Tibial nerve (tissue), 4 donors: Measurements from ENCODE around the gene CLCF1. TPM values are rescaled to one million over a fixed set of nuclear protein-coding genes. Genes with fewer than 3 reads are reported as not detected.
A peak's percentile ranks its signal among the peaks of the same experiment; 100 is the strongest.

Experiments used
- DNase-seq, 2 donors: peaks; one replicate each; pipeline ENCODE4 v3.0.0-alpha.2; 2019; ENCODE audit warnings: low spot score in 2 of 2
- H3K27ac ChIP-seq, 4 donors: fragments of 200-600 bp; sonication (generic) in 3 of 4; one replicate each; pipeline ENCODE4 v1.5.1; 2017 to 2019; ENCODE audit warnings: mild to moderate bottlenecking in 1 of 4
- H3K27me3 ChIP-seq, 2 donors: fragments of 200-600 bp; sonication (generic) in 1 of 2; one replicate each; pipeline versions ENCODE4 v1.5.1 to v1.6.0; 2017 to 2019
- H3K36me3 ChIP-seq, 3 donors: fragments of 200-600 bp; sonication (generic); one replicate each; pipeline ENCODE4 v1.5.1; 2018 to 2019
- H3K4me1 ChIP-seq, 4 donors: fragments of 200-600 bp; sonication (generic) in 3 of 4; one replicate each; pipeline ENCODE4 v1.5.1; 2017 to 2019
- H3K4me3 ChIP-seq, 4 donors: fragments of 200-600 bp; sonication (generic) in 3 of 4; one replicate each; pipeline ENCODE4 v1.5.1; 2017 to 2019; ENCODE audit warnings: mild to moderate bottlenecking in 1 of 4, moderate library complexity in 1 of 4
- H3K9me3 ChIP-seq, 4 donors: fragments of 200-600 bp; sonication (generic) in 3 of 4; one replicate each; pipeline ENCODE4 v1.5.1; 2017 to 2019
- EP300 ChIP-seq, 2 donors: sonication (generic); formaldehyde crosslinking; IDR thresholded peaks; one replicate each; pipeline ENCODE4 v1.6.1; 2017; ENCODE audit warnings: antibody characterized with exemption in 2 of 2, mild to moderate bottlenecking in 1 of 2
- POLR2A ChIP-seq, 2 donors: fragments of 450-650 bp; IDR thresholded peaks; one replicate each; pipeline ENCODE4 v1.6.1; 2017; ENCODE audit warnings: antibody characterized with exemption in 2 of 2, mild to moderate bottlenecking in 2 of 2, moderate library complexity in 2 of 2
- WGBS, 2 donors: methylation state at CpG; one replicate each; pipeline ENCODE4 v1.1.5; 2018; 5-methylcytosine and 5-hydroxymethylcytosine counted together
- total RNA-seq, 4 donors: library from RNA; depleted of rRNA; stranded (reverse); fragments of >200 nt; gene quantifications; one replicate each; pipeline ENCODE4 v1.1.0, GENCODE V29; 2016
- TF ChIP-seq, protein P1 (sequence below), 5 experiments: fragments of 200-600 bp in 3 of 5; fragments of 450-650 bp in 2 of 5; sonication (generic) in 3 of 5; IDR thresholded peaks; one replicate each; pipeline ENCODE4 v1.5.1; 2016 to 2019; ENCODE audit warnings: antibody characterized with exemption in 5 of 5, mild to moderate bottlenecking in 3 of 5, moderate library complexity in 2 of 5

Gene CLCF1
- total RNA-seq, 4 donors from 2014 or later = 3.7 to 23.1 (median 5.9) TPM

DNA sequence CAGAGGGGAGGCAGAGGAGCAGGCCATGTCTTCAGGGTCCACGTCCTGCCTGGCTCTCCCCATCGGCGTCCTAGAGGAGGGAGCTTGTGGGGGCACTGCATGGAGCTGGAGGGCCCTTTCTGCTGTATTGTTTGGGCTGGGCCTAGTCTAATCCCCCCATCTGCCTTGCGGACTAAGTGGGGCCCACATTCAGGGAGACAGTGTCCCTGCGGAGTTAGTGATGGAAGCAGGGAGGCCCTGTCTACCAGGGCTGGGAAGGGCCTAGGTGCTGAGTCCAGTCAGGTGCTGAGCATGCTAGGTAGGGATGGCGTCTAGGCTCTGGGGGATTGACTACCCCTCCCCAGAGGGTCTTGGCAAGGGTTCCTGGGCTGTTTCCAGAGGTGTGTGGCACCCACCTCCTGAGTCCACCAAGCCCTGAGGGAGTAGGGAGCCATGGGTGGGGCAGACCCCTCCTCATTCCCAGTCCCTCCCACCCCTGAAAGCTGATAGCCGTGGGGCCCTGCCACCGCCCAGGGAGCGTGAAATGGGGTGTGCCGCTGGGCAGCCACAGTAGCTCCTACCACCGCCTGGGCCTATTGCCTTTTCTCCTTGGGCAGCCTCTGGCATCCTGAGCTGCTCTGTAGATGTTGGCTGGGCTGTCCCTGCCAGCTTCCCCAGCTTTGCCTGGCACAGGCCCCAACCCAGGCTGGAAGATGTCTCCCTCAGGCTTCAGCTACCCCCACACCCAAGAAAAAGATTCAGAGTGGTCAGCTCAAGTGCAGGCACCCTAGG lies 18.2 kb downstream of the CLCF1 start:
- Histone ChIP-seq H3K27ac (peak overlapping the region; percentile 94 to 99 (median 98)), H3K36me3 (no peaks in the 10 kb centered on the region), H3K27me3 (no peaks in the 10 kb centered on the region), H3K4me1 (peaks cover 4 to 84% (median 79%) of the 10 kb centered on the region in 4 donors), H3K4me3 (no peak overlapping the region), H3K9me3 (no peaks in the 10 kb centered on the region)
- DNase-seq = no peak
- TF ChIP-seq, protein P1, sequence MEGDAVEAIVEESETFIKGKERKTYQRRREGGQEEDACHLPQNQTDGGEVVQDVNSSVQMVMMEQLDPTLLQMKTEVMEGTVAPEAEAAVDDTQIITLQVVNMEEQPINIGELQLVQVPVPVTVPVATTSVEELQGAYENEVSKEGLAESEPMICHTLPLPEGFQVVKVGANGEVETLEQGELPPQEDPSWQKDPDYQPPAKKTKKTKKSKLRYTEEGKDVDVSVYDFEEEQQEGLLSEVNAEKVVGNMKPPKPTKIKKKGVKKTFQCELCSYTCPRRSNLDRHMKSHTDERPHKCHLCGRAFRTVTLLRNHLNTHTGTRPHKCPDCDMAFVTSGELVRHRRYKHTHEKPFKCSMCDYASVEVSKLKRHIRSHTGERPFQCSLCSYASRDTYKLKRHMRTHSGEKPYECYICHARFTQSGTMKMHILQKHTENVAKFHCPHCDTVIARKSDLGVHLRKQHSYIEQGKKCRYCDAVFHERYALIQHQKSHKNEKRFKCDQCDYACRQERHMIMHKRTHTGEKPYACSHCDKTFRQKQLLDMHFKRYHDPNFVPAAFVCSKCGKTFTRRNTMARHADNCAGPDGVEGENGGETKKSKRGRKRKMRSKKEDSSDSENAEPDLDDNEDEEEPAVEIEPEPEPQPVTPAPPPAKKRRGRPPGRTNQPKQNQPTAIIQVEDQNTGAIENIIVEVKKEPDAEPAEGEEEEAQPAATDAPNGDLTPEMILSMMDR (IDR thresholded peaks at IDR 0.05) = no peak
- TF ChIP-seq EP300 (IDR thresholded peaks at IDR 0.05) (no peak), POLR2A (IDR thresholded peaks at IDR 0.05) (no peak)
- 73 to 79% methylated on average over 4 to 11 of the region's 11 CpGs for WGBS, 2 donors

DNA sequence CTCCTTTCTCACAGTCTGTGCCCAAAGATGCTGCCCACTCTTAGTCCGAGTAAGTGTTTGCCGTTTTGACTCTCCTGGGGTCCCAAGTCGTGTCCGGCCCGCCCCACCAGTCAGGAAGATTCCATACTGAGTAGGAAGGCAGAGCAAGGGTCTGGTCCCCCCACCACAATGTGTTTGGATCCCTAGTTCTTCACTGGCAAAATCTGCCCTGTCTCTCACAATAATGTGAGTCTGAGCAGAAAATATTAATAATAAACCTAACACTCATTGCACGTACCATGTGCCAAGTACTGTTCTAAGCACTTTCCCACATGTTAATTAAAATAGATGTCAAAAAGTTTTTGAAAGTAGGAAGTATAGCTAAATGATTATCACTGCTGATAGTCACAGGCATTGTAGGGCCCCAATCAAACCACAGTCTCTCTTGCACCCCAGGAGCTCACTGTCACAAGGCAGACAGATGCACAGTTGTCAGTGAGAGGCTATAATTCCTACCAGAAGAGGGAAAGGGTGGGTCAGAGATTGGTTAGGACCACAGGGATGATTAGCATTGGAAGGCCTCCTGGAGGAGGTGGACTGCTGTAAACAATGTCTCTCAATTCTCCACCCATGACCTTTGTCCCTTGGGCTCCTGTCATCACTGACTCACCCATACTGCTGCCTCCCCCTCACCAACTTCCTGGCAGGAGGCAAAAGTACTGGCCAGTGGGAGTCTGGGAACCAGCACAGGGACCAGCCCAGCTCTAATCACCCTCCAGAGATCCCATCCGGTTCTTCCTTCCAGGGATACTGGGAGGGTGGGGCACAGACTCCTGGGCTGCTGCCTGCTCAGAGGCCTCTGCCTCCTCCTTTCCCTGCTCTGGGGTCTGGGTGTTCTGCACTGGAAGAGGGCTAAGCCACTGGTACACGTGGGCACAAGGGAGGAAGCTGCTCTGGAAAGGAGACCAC lies 19.0 kb downstream of the CLCF1 start:
- TF ChIP-seq, protein P1 (IDR thresholded peaks at IDR 0.05) = peak in 2 of 5 experiments; percentile 6 to 39
- peak; percentile 24 to 70 for TF ChIP-seq EP300 (IDR thresholded peaks at IDR 0.05)
- no peak for TF ChIP-seq POLR2A (IDR thresholded peaks at IDR 0.05)
- peaks cover 4 to 86% (median 75%) of the 10 kb centered on the region in 4 donors for H3K4me1 ChIP-seq
- no peaks in the 10 kb centered on the region for H3K36me3 ChIP-seq
- H3K4me3 ChIP-seq = peak overlapping the region; percentile 46 to 84 (median 65)
- H3K27me3 ChIP-seq = no peaks in the 10 kb centered on the region
- WGBS, 2 donors = 16 to 22% methylated on average over 8 of the region's 8 CpGs
- H3K9me3 ChIP-seq = no peaks in the 10 kb centered on the region
- DNase-seq = no peak
- H3K27ac ChIP-seq = peak overlapping the region; percentile 94 to 99 (median 98)

DNA sequence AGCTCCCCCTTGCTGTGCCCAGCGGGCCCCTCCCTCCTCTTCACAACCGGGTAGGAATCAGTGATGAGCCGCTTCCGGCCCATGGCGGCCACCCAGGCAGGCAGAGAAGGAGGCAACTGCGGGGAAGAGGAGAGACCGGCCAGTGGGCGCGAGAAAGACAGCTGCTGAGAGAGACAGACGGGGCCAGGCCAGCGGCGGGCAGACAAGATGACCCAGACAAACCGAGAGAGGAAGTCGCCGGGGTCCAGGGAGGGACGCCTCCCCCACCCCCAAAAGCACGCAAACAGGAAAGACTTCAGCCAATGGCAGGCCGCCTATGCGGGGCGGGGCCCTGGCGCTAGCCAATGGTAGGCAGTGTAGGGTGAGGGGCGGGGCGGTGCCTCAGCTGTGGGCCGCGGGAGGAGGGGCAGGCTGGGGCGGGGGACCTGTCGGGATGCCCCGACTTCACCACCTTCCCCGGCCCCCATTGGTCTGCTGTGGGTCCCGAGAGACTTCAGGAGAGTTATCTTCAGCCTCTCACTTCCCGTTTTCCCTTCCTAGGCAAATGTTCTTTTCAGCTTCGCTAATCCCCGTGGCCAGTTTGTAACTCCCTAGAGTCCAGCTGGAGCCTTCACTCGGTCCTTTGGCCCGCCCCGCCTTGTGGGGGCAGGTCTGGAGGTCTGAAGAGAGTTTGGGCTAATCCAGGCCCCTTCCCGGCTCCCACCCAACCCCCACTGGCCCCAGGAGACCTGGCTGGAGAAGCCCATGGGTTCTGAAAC lies 19.9 kb downstream of the CLCF1 start, which contains the start of gene POLD4:
TSS of gene POLD4 (minus strand) at position 230 of the 758 bp plus-strand sequence. CDS start at position 83, 147 bp downstream.
- Histone ChIP-seq H3K27ac (peak within 1 kb of the TSS; percentile 94 to 99 (median 98)), H3K36me3 (no peaks in the 10 kb centered on the region), H3K4me3 (peak within 1 kb of the TSS; percentile 46 to 84 (median 65)), H3K27me3 (no peaks in the 10 kb centered on the region), H3K9me3 (no peaks in the 10 kb centered on the region), H3K4me1 (peaks cover 4 to 84% (median 67%) of the 10 kb centered on the region in 4 donors)
- TF ChIP-seq POLR2A (IDR thresholded peaks at IDR 0.05) (peak; percentile 83 to 90), EP300 (IDR thresholded peaks at IDR 0.05) (peak; percentile 92 to 96)
- TF ChIP-seq, protein P1 (IDR thresholded peaks at IDR 0.05) = peak in 2 of 5 experiments; percentile 8 to 47
- peak; percentile 98 to 99 for DNase-seq
- WGBS, 2 donors = 0 to 1% methylated on average over 29 to 32 of the region's 37 CpGs

DNA sequence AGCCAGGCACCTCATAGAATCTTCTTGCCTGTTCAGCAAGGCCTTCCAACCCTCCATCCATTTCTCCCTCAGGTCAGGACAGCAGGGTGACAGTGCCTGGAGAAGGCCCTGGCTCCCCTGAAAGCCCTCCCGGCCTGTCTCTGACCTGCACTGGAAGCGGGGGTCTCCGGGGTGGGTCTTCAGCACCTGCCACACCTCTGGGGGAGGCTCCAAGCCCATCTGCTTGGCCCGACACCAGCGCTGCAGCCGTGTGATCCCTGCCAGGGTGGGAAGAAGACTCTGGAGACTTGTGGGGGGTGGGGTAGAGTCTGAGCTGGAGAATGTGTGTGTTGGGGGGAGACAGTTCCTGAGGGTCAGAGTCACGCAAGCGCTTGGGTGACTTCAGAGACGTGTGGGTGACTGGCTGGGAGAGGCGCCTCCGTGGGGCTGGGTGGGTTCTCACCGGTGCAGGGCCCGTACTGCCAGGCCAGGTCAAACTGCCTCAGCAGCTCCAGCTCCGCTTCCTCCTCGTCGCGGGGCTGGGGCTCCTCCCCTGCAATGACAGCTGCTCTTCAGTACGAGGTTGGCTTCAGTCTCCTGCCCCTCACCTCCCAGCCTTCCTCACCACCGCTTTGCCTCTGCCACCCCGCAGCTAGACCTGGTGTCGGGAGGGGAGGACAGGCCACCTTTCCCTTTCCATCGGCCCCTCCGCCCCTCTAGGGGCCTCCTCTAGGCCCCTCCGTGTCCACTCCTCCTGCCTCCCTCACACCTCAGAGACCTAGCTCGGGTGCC lies 20.7 kb downstream of the CLCF1 start:
- Histone ChIP-seq H3K27ac (peak overlapping the region; percentile 94 to 99 (median 98)), H3K9me3 (no peaks in the 10 kb centered on the region), H3K27me3 (no peaks in the 10 kb centered on the region), H3K4me1 (peaks cover 4 to 76% (median 60%) of the 10 kb centered on the region in 4 donors), H3K4me3 (peak overlapping the region; percentile 46 to 84 (median 65)), H3K36me3 (no peaks in the 10 kb centered on the region)
- no peak for DNase-seq
- TF ChIP-seq POLR2A (IDR thresholded peaks at IDR 0.05) = no peak
- TF ChIP-seq, protein P1 (IDR thresholded peaks at IDR 0.05) = no peak
- WGBS, 2 donors = 12 to 13% methylated on average over 22 to 23 of the region's 25 CpGs
